ENCODE measurements around the gene GSDME.

DNA sequence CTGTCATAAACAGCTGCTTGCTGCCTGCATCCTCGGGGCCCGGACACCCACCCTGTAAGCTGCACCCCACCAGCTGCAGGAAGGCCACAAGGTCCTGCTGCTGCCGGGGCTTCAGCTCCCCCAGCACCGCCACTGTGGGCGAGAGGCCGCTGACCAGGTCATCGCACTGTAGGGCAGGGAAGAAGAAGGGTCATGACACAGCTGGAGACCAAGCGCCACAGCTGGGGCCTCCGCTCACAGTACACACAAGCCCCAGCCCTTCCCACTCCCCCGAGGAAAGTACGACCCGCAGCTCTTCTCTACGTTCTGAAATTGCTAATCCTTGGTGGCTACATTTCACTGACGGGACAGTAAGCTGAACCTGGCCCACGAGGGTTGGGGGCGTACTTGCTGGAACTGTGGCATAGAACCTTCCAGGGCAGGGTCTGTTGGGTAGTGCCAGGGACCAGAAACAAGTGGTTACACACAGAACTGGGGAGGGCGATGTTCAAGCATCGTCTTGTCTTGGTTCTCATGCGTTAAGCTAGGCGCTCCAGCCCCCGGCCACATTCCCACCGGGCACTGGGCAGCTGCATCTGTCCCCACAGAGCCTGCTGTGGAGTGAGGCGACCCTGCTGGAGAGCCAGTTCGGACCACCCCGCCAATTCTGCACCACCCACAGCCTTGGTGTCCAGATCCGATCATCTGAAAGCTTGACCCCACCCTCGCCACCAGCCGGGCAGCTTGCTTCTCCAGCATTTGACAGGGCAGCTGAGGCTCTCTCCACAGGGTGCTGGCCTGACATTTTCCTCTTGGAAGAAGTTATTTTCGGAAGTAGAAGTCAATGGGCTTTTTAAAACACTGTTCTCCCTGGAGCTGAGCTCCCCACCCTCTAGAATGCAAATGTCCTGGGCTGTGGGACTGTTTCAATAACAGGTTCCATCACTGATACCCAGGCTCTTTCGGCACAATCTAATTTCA is 50.8 kb downstream of the GSDME start:
- TF ChIP-seq ZNF274 (IDR thresholded peaks at IDR 0.05; ENCODE audit: low read depth, low read length) (no peak), YY1 (IDR thresholded peaks at IDR 0.05; ENCODE audit: insufficient read depth, insufficient read length) (no peak)
